NCI-H446 treated with DMSO at 0.1 percent for 48 hours (cell line): Measurements from ENCODE around the gene PLEKHA7.
"Not testable (repeated sequence)": the region's sequence is repeated elsewhere in the genome, so short reads cannot be mapped to it uniquely, and the experiment has no call there.

ENCODE experiments used
- DNase-seq: peaks from one replicate; lab custom pipeline; 2025; lab: John Stamatoyannopoulos, UW

Gene PLEKHA7

DNA sequence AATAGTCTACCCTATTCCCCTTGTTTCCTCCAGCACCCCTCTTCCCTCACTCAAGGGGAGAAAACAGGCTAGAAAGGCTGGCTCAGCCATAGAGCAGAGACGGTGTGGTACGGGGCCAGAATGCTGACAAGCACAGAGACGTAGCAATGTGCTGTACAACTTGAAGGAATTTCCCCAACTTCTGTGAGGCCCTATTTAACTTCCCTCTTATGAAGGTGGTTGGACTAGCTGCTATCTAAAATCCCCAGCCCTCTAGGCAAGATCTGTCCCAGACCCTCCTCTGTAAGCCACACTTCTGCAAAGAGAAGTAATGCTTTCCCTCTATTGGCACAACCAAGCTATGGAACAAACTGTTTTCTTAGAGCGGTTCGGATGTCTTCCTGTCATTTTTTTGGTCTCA, 37.8 kb downstream of the PLEKHA7 start:
- DNase-seq, result no peak

DNA sequence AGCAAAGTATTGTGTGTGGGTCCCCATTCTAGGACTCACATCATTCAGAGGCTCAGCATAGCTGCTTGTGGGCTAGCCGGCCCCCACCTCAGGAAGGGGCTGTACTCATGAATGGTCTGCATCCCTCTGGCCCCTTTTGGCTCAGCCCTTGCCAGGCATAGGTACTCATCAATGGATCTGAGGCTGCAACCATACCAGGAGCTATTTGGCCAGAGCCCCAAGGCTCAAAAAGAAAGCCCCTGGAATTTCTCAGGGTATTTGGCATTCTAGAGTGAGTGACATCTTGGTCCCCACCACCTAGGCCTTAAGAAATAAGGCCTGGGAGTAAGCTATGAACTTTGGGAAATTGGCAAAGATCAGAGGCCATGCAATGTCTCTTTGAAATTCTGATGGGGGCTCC, 38.3 kb downstream of the PLEKHA7 start:
- DNase-seq, result no peak

DNA sequence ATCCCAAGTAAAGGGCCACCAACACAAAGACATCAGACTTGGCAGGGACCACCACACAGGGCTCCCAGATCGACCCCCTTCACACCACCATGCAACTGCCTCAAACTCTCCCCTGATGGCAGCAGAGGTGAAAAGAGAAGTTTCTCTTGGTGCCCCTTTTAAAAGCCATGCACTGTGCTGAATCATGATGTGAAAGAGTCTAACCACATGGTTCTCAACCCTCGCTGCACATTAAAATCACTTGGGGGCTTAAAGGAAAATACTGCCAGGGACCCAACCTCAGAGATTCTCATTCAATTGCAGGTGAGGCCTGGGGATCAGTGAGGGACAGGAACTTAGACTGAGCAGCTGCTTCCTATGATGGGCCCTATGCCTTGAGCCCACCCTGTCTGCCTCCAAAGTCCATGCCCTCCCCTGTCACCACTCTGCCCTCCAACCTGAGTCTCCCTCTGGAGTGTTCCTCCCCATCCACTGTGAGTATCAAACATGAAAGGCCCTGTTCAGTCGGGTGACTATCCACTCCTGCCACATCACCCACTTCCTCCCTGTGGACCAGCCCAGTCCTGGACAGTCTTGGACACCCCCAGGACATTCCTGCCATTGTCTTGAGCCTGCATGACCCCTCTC, 40.8 kb downstream of the PLEKHA7 start:
- no peak for DNase-seq

DNA sequence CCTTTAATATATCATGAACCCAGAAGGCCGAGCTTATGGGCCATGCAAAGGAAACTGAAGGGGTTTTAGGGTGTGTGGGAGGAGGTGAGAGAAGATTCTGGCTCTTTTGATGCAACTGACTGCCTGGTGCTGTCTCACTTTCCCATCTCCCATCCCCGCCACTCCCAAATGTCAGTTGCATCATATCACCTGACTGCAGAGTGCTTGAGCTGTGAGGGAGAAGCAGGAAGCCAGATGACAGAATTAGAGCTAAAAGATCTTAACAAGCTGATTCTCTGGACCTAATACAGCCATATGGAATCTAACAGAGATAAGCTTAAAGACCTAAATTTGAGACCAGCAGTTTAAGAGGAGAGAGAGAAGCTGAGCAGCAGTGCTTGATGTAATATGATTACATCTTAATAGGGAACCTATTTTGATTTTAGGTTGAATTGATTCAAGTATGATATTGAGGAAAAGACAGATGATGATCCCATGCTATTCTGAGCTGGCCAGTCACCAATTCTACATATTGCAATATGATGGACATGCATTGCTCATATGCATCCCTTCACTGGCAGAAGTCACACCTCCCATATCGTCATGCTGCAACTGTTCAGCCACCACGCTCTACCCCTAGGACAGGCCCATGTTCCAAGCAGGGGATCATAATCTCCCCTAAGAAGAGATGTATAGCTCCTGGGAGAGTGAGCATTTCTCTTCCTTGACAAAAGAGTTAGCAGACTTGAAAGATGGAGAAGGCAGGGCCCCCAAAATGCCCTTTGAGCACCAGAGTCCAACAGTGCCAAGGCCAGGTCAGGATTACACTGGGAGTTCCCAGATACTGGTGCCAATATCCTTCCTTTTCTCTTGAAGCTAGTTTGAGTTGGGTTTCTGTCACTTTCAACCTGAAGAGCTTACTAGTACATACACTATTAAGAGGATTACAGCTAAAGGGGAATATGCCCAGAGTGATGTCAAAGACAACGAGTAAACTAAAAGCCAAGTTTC, 44.9 kb downstream of the PLEKHA7 start:
- DNase-seq, result no peak

DNA sequence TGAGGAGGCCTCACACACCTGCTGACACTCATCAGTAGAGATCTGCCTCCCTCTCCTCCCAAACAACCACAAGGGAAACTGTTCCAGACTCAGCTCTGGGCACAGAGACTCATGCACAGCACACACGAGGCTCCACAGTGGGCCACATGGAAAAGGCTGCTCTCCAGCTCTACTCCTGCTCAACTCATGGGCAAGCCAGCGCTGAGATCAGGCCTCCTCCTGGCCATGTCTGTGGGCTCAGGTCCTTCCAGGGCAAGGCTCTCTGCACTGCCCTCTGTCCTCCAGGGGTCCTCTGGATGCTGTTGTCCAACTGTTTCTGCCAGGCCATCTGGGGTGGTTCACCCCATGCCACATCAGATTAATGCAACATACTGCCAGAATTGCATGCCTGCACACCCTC, 46.0 kb downstream of the PLEKHA7 start:
- DNase-seq, result no peak

DNA sequence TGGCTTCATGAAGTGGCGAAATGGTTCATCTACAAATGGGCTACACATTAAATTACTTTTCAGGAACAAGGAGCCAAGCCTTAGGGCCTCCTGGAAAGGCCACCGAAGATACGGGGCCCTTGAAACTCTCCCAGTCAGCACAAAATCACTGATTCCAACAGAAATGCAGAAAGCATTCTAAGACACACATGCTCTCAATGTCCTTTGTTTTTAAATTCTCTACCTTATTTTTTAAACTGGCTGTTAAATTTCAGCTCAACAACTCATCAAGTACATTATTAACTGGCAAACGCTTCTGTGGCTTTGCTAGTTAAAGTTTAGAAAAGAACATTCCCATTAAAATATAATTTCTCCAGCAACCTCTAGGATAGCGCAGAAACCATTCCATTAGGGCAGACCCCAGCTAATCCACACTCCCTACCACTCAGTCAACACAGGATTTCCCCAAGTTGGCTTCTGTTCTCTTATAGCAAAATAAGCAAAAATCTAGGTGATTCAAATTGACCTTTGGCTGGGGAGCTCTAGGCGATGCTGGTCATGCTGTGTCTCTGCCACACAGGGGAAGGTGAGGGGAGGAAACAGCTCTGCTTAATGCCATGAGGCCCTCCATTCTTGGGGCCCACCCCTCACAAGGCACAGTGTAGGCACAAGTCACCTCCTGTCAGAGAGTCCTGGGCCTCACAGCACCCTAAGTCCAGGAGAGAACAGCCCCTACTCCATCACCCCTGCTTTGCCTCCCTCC, 47.1 kb downstream of the PLEKHA7 start:
- no peak for DNase-seq

DNA sequence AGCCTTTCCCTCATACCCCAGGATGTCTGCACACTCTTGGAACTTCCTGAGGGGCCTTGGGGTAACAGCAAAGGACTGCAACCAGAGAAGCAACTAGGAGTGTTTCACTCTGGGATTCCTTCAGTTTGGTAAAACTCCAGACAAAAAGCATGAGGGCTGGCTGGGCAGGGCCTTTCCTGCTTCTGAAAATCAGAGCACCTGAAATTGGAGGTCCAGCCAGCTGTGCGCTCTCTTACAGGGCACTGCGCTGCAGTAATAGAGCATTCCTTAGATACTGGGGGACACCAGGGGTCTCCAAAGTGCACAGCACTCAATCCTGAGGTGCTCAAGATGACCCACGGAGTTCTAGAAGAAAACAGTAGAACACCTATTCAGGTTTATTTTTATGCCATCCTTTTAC, 49.7 kb downstream of the PLEKHA7 start:
- DNase-seq, result no peak

DNA sequence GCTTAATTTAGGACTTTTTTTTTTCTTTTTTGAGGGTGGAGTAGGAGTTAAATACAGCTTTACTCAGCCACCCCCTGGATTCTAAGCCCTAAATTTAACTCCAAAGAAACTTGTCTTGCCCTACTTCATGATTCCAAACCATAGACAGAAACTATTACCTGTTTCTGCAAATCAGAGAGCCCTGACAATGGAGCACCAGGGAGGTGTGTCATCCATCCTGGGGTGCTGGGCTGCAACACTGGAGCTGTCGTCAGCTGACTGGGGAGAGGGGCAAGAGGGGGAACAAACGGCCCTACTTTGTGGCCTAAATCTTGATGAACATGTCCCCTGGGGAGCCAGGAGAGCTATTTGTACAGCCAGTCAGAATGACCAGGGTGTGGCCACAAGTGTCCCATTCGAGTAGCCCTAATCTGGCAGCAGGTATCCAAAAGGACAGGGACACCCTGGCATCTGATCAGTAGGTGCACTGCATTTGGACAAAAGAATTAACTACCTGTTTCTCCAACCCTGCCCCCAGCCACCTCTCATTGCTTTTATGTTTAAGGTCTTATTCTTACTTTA, 50.8 kb downstream of the PLEKHA7 start:
- no peak for DNase-seq

DNA sequence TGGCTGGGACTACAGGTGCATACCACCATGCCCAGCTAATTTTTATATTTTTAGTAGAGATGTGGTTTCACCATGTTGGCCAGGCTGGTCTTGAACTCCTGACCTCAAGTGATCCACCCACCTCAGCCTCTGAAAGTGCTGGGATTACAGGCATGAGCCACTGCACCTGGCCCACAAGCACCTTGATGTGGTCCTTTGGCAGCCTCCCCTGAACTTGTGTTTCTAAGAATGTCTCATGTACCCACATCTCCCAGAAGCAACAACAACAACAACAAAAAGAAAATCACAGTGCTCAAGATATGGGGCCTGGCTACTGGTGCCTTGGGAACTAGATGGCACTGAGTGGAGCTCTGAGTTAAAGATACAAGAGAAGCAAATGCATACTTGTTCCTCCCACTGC, 51.6 kb downstream of the PLEKHA7 start:
- DNase-seq, result not testable (repeated sequence)

DNA sequence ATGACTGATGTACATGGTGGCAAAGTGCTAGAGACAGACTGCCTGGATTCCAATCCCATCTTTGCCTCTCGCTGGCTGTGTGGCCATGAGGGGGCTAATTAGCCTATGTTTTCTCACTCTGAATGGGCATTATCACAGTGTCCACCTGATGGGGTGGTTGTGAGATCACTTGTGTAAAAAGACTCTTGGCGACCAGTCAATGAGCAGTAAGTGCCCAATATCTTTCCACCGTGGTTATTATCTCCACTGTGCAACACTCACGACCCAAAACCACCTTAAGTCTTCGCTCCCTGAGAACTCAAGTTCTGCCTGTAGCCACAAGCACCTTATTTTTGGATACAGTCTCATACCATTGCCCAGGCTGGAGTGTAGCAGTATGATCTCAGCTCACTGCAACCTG, 52.1 kb downstream of the PLEKHA7 start:
- no peak for DNase-seq

DNA sequence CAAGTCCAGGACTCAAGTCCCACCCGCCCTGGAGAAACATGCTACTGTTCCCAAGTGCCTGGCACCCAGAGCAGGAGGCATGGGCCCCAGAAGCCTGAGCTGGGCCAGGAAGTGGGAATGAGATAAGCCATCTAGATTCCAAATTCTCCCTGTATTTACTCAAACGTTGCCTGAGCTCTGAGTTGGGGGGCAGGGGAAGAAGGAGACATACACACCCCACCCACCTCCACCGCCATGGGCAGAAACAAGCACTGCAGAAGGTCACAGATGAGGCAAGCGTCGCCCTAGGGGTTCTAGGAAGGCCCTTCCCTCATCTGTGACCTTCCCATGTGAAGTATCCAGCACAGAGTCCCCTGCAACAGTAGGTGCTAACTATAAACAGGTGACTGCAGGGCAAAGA, 54.0 kb downstream of the PLEKHA7 start:
- no peak for DNase-seq

DNA sequence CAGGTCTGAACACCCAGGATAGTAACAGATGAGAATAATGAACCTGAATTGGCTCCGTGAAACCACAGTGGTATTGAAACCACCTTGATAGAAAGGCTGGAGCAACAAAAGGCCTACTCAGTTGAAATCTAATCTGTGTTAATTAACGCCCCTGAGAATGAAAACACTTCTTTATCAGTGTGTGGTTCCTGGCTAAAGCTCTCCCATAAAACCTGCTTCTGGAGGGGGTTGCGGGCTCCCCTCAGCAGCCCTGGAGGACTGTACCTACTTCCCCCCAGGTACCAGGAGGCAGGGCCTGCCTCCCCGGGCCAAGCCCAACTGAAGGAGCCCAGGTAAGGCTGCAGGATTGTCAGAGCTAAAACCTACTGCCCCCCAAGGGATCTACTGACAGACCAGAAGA, 54.6 kb downstream of the PLEKHA7 start:
- no peak for DNase-seq

DNA sequence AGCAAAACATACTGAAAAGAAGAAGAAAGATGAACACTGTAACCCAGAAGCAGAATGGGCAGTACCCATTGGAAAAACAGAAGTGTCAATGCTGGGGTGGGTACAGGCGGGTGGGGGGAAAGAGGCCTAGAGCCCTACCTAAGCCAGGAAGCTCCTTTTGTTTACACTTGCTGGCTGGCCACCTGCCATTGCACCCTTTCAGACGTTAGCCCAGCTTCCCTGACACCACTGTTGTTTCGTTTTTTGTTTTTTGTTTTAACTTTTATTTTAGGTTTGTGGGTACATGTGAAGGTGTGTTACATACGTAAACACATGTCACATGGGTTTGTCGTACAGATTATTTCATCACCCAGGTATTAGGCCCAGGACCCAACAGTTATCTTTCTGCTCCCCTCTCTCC, 55.4 kb downstream of the PLEKHA7 start:
- no peak for DNase-seq

DNA sequence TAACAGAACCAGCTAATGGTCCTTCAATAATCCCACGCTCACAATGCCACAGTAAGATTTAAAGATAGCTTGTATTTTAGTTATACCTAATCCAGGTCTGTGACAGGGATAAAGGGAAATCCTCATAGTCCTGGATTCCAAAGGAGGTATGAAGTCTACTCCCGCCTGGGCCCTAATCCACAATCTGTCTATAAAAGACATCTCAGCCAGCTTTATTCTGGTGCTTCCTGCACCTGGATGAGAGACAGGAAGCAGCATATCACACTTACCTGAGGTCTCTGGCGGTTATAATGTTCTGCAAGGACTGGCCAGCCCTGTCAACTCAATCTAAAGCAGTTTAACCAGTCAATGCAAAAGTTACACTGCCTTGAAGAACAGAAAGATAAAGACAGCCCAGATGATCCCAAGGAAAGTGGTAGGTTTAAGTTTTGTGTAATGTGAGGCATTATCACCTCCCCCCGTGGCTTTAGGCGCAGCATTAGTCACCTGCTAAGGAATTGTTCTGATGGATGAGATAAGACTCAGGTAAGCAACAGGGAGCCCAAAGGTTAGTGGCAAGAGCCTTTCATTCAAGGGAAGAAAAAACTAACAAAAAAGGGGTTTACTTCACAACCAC, 57.6 kb downstream of the PLEKHA7 start:
- no peak for DNase-seq

DNA sequence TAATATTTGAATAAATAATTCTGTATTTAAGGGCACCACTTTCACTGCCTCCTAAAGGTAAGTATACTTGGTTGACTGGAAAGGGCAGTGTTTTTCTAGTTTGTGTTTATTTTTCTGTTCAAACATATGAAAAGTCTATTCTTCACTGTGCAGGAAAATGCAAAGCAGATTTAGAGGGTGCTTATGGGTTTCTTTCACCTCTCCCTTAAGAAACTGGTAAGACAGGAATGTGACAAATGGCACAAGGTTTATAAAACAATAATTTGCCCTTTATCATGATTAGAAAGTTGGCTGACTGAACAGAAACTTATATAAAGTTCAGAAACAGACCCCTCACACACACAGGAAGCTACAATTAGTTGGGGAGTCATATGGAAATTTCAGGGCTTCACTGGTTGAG, 60.6 kb downstream of the PLEKHA7 start:
- no peak for DNase-seq

DNA sequence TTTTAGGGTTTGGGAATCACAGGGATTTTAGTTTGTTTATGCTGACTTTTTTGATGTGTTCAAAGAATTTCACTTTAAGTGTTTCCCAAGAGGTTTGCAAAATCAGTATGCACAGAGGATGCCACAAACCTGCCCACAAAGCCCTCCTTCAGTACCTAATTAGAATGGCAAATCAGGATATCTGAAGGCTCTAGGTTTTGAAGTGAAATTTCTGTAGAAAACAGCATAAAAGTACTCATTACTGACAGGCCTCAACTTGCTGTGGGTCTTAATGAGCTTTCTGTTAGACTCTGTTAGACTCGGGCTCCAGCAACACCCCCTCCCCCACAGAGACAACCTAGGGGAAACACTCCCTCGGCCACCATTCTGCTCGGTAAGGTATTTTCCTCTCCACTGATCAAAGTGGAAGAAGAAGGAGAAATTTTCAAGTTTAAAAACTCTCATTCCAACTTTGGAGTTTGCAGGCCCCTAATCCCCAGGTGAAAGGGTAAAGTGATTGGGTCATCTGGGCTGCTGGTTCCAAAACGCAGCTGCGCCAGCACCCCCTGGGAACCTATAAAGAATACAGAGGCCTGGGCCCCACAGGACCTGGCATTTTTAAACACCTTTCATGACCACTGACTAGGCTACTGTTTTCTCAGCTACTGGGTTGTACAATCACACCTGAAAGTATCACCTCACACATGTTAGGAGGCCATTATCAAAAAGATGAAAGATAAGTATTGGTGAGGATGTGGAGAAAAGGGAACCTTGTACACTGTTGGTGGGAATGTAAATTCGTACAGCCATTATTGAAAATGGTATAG, 67.5 kb downstream of the PLEKHA7 start:
- no peak for DNase-seq

DNA sequence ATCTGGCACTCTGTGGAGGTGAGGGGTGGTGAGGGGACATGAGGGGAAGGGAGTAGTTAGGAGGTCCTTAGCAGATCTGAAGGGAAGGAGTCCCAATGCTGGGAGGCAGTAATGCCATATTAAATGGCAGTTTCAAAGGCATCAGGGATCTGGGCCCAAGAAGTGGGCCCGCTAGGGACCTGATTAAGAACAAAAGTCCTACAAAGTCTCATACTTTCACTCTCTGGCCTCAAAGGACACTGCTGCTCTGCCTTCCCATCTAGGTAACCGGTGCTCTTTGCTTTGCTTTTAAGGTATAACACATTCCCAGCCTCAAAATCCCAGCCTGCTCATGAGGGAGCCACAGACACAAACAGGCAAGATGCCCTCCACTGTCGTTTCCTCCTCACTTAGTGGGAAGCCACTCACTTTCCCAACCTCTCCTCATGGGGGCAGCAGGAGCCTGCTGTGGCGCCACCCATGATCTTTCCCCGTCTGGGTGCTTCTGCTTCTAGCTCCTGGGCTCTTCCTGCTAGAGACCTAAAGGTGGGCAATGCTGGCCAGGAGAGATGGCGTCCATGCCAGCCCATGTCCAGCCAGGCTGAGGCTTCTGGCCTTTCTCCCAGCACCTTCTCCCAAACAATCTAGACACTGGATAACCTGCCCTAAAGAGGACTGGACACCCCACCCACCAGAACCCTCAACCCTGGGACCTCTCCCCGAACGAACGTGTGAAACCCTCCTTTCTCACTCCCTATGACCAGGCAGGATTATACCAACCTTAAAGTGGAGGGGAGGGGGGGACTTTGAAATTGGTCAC, 68.3 kb downstream of the PLEKHA7 start:
- DNase-seq, result no peak

DNA sequence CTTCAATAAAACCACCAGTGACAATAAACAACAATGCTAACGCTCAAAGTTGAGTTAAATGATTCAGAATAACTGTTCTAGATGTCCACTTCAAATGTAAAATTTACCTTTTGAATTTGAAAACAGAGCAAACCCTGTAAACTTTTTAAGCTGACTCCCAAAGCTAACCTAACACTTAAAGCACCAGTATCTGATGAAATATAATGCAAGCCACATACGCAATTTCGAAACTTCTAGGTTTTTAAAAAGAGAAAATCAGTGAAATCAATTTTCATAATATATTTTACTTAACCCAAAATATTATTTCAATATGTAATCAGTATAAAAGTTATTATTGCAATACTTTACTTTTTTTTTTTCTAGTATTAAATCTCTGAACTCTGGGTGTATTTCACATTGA, 71.3 kb downstream of the PLEKHA7 start:
- no peak for DNase-seq

DNA sequence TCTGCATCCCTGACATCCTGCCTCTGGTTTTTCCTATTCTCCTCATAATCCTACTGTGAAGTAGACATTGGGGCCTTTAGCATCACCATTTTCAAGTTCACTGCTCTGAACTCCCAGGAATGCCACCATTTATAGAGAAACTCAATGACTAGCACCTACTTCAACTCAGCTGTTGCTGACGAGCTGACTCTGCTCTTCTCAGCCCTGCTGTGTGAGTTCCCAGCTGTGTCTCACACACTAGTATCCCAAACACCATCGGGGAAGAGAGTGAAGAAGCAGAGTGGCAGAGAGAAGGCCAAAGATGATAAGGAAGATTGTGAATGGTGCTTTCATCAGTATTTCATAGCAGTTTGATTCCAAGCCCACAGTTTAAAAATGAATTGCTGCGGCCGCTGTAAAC, 71.9 kb downstream of the PLEKHA7 start:
- no peak for DNase-seq

DNA sequence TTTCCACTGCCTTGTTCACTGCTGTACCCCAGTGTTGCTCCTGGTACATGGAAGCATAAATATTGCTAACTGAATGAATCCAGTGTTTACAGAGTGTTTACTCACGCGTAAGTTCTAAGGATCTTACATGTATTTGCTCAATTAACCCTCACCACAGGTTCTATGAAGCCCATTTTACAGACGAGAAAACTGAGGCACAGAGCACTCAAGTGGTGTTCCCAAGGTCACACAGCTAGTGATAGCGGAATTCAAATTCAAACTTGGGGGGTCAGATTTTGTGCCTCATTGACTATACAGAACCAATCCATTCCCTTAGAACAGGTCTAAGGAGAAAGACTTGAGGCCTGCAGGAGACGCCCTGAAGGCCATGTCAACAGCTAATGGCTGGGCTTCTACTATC, 72.3 kb downstream of the PLEKHA7 start:
- DNase-seq, result no peak
